Nasal cavity respiratory epithelium epithelial cell of viscerocranial mucosa (primary cell): ENCODE results near the gene UBR2. TPM values are rescaled to one million over a fixed set of nuclear protein-coding genes. Genes with fewer than 3 reads are reported as not detected.

ENCODE experiments used
- total RNA-seq: library from RNA; depleted of rRNA; stranded (reverse); fragments of >200 nt; gene quantifications from 2 replicates; pipeline ENCODE4 v1.2.3, GENCODE V29; 2014

Gene UBR2
- 27.7 and 38.0 TPM in 2 replicates for total RNA-seq

DNA sequence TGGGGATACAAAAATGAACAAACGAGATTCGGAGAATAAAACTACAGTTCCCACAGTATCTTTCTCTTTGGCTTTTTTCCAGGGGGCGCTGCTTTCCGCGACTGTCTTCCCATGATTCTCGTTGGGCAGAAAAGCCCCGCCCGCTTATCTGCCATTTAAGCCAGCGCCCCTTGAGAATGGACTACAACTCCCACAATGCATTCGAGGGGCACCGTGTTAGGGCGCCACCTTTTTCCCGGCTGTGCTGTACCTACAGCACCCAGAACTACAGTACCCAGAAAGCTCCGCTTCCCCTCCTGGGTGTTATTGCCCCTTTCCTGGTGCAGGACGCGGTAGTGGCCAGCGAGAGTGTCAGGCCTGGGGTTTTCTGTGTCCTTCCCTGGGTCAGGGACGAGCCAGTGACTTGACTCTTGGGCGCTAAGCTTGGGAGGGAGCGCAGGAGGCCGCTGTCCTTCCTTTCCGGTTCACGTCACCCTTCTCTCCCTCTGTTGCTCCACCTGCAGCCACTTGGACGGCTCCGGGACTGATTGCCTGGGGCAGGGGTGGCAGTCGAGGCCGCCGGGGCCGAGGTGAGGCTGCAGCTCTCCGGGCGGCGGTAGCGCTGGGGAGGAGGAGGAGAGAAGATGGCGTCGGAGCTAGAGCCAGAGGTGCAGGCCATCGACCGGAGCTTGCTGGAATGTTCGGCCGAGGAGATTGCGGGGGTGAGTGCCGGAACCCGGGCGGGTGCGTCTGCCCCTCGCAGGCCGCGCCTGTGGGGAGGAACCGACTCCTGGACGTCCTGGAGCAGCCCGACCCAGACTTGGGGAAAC, at the start of gene UBR2:
Gene UBR2 (plus strand): TSS at position 333 of the 809 bp plus-strand sequence. CDS start 291 bp downstream, at position 624.

DNA sequence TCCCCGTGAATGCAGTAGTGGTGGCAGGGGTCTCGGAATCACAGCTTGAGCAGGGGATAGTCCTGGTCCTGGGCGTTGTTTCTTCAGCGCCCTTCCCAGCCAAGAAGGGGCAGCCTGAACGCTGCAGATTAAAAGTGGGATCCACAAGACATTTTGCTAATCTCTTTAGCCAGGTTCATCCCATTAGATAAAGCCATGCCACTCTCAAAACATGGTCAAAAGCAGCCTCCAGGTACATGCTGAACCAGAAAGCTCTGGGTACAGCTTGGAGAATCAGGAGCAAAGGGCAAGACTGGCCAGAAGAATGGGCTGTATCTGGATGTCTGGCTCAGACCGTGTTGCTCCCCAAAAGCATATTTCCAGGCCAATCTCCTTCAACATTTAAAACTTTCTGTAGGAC, 158.7 kb downstream of the UBR2 start, which contains the start of gene PRPH2:
Gene PRPH2 (minus strand): TSS at position 101 of the 400 bp plus-strand sequence. CDS start 263 bp downstream, outside the sequence.

Other genes with a start within 250 kb of the UBR2 start
- 1.7 and 9.3 TPM in 2 replicates for gene TRERF1, start 112.1 kb upstream of the UBR2 start, total RNA-seq
- 0.28 TPM in 1 of 2 replicates, not detected in the other for gene PRPH2, start 158.6 kb downstream of the UBR2 start, total RNA-seq
- 25.5 and 32.5 TPM in 2 replicates for gene TBCC, start 182.1 kb downstream of the UBR2 start, total RNA-seq
- 4.8 and 7.5 TPM in 2 replicates for gene BICRAL, start 218.0 kb downstream of the UBR2 start, total RNA-seq